Peyer's patch (tissue), 4 donors: ENCODE measurements around the gene CADPS2. TPM values are rescaled to one million over a fixed set of nuclear protein-coding genes. Genes with fewer than 3 reads are reported as not detected.

Experiments
- DNase-seq, 3 donors: peaks; one replicate each; pipeline ENCODE4 v3.0.0-alpha.2; 2017 to 2019
- H3K27ac ChIP-seq, 4 donors: fragments of 200-600 bp; sonication (generic); one replicate each; pipeline ENCODE4 v1.5.1; 2016 to 2019
- H3K27me3 ChIP-seq, 2 donors: fragments of 200-600 bp; sonication (generic); one replicate each; pipeline ENCODE4 v1.5.1; 2019
- H3K36me3 ChIP-seq, 3 donors: fragments of 200-600 bp; sonication (generic); one replicate each; pipeline ENCODE4 v1.5.1; 2016 to 2019
- H3K4me1 ChIP-seq, 4 donors: fragments of 200-600 bp; sonication (generic); one replicate each; pipeline ENCODE4 v1.5.1; 2016 to 2019
- H3K4me3 ChIP-seq, 4 donors: fragments of 200-600 bp; sonication (generic); 1 replicate in 3 of 4; 2 replicates in 1 of 4; pipeline ENCODE4 v1.5.1; 2016 to 2019; ENCODE audit warnings: mild to moderate bottlenecking in 1 of 4
- H3K9me3 ChIP-seq, 4 donors: fragments of 200-600 bp; sonication (generic); one replicate each; pipeline ENCODE4 v1.5.1; 2016 to 2019; ENCODE audit warnings: mild to moderate bottlenecking in 1 of 4
- POLR2A ChIP-seq, 2 donors: fragments of 450-650 bp; IDR thresholded peaks; one replicate each; pipeline ENCODE4 v1.5.1; 2017; ENCODE audit warnings: antibody characterized with exemption in 2 of 2, mild to moderate bottlenecking in 2 of 2, moderate library complexity in 2 of 2
- total RNA-seq, 4 donors: library from RNA; depleted of rRNA; stranded (reverse); fragments of >200 nt; gene quantifications; one replicate each; pipeline ENCODE4 v1.1.0, GENCODE V29; 2016
- TF ChIP-seq, protein P1 (sequence below), 6 experiments: fragments of 450-650 bp in 4 of 6; fragments of 200-600 bp in 2 of 6; sonication (generic) in 1 of 6; IDR thresholded peaks; one replicate each; pipeline ENCODE4 v1.5.1; 2017 to 2019; ENCODE audit warnings: antibody characterized with exemption in 6 of 6, mild to moderate bottlenecking in 3 of 6, moderate library complexity in 1 of 6

CADPS2 gene
- total RNA-seq, 4 donors from 2014 or later, result 11.4 to 21.5 (median 16.5) TPM

DNA sequence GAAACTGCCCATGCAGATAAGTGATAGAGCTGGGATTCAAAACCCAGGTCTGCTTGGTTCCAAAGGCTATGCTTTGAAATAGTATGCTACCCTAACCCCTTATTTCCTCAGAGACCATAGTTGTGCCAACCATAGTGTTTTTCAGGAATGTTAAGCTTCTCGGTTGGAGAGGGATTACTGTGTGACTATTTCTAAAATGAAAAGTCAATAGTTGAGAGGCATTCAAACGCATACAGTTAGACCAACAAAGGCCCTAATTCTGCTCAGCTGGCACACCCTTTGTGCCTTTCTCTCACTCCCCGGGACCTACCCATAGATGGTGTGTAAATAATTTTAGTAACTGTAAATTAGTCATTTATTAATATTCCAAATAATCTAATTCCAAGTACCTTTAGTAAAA is 118.9 kb downstream of the CADPS2 start:
- Histone ChIP-seq H3K36me3 (no peaks in the 10 kb centered on the region), H3K27ac (no peak overlapping the region), H3K4me3 (no peak overlapping the region), H3K4me1 (no peaks in the 10 kb centered on the region), H3K27me3 (no peaks in the 10 kb centered on the region), H3K9me3 (no peaks in the 10 kb centered on the region)
- TF ChIP-seq POLR2A (IDR thresholded peaks at IDR 0.05), result no peak
- TF ChIP-seq, protein P1, sequence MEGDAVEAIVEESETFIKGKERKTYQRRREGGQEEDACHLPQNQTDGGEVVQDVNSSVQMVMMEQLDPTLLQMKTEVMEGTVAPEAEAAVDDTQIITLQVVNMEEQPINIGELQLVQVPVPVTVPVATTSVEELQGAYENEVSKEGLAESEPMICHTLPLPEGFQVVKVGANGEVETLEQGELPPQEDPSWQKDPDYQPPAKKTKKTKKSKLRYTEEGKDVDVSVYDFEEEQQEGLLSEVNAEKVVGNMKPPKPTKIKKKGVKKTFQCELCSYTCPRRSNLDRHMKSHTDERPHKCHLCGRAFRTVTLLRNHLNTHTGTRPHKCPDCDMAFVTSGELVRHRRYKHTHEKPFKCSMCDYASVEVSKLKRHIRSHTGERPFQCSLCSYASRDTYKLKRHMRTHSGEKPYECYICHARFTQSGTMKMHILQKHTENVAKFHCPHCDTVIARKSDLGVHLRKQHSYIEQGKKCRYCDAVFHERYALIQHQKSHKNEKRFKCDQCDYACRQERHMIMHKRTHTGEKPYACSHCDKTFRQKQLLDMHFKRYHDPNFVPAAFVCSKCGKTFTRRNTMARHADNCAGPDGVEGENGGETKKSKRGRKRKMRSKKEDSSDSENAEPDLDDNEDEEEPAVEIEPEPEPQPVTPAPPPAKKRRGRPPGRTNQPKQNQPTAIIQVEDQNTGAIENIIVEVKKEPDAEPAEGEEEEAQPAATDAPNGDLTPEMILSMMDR (IDR thresholded peaks at IDR 0.05), result no peak
- DNase-seq, result no peak

DNA sequence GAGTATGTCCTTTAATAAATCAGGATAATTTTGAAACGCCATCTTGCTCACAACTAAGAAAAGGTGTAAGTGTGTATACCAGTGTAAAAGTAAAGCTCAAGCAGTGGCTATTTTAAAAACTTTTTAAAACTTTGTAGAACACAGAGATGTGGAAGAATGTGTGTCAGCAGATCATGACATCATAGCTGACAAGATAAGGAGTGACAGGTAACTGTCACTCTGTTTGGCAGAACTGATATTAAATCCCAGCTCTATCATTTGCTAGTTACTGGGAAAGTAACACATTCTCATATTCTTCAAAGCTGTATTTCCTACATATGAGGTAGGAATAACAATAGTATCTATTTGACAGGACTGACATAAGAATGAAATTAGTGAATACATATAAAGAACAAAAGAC is 119.7 kb downstream of the CADPS2 start:
- H3K36me3 ChIP-seq, result no peaks in the 10 kb centered on the region
- no peak overlapping the region for H3K27ac ChIP-seq
- no peak for DNase-seq
- H3K9me3 ChIP-seq, result no peaks in the 10 kb centered on the region
- H3K27me3 ChIP-seq, result no peaks in the 10 kb centered on the region
- H3K4me1 ChIP-seq, result no peaks in the 10 kb centered on the region
- no peak for TF ChIP-seq POLR2A (IDR thresholded peaks at IDR 0.05)
- TF ChIP-seq, protein P1 (IDR thresholded peaks at IDR 0.05), result no peak
- no peak overlapping the region for H3K4me3 ChIP-seq

DNA sequence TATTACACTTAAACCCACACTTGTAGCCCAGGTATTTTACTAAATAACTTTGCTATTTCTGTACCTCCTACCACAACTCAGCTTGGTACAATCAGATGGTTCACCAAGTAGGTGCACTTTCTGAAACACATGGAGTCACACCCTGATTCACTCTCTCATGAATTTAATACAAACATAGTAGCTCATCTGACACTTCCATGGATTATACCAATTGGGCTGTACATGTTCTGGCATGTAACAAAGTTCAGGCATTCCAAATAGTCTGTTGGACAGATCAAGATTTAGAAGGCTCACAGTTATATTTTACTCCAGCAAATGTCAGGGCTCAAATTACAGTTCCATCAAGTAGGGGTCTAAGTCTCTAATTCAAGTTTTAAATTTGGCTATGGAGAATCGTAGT is 121.4 kb downstream of the CADPS2 start:
- DNase-seq, result no peak

DNA sequence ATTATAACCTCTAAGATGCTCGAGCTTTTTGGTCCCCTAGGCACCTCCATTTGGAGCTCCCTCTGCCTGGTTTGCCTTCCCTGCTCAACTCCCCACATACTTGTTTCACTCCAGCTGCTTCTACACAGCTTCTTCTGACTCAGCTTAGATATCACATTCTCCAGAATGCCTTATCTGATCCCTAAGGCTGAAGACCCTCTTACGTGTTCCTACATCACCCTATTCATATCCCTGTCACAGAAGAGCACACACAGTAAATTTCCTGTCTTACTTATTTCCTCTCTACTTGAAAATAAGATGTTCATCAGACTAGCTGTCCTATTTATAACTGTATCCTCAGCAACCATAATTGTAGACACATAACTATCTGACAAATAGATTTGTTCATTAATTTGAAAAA is 122.2 kb downstream of the CADPS2 start:
- Histone ChIP-seq H3K9me3 (no peaks in the 10 kb centered on the region), H3K4me3 (no peak overlapping the region), H3K27ac (no peak overlapping the region), H3K36me3 (no peaks in the 10 kb centered on the region), H3K27me3 (no peaks in the 10 kb centered on the region), H3K4me1 (no peaks in the 10 kb centered on the region)
- TF ChIP-seq POLR2A (IDR thresholded peaks at IDR 0.05), result no peak
- TF ChIP-seq, protein P1 (IDR thresholded peaks at IDR 0.05), result no peak
- DNase-seq, result no peak

More for the DNA sequence above, 121.4 kb downstream of the CADPS2 start:
- no peaks in the 10 kb centered on the region for H3K4me1 ChIP-seq
- no peaks in the 10 kb centered on the region for H3K27me3 ChIP-seq
- H3K27ac ChIP-seq, result no peak overlapping the region
- no peaks in the 10 kb centered on the region for H3K36me3 ChIP-seq
- no peak overlapping the region for H3K4me3 ChIP-seq
- no peaks in the 10 kb centered on the region for H3K9me3 ChIP-seq
- no peak for TF ChIP-seq POLR2A (IDR thresholded peaks at IDR 0.05)
- TF ChIP-seq, protein P1 (IDR thresholded peaks at IDR 0.05), result no peak

DNA sequence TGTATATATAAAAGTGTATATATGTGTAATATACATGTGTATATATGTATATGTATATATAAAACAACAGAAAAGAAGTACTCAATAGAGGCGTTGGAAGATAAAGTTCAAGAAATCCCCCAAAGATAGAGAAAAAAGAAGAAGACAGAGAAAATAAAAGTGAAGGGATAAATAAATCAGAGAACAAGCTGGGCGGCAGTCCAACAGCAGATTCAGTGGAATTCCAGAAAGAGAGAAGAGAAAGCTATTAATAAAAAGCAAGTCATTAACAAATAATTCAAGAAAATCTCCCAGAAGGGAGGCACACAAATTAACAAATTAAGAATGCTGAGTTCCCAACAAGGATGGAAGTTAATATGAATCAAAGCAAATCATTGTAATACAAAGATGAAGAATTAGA is 124.2 kb downstream of the CADPS2 start:
- Histone ChIP-seq H3K4me3 (no peak overlapping the region), H3K27me3 (no peaks in the 10 kb centered on the region), H3K9me3 (no peaks in the 10 kb centered on the region), H3K27ac (no peak overlapping the region), H3K4me1 (no peaks in the 10 kb centered on the region), H3K36me3 (no peaks in the 10 kb centered on the region)
- no peak for DNase-seq
- TF ChIP-seq, protein P1 (IDR thresholded peaks at IDR 0.05), result no peak
- no peak for TF ChIP-seq POLR2A (IDR thresholded peaks at IDR 0.05)

DNA sequence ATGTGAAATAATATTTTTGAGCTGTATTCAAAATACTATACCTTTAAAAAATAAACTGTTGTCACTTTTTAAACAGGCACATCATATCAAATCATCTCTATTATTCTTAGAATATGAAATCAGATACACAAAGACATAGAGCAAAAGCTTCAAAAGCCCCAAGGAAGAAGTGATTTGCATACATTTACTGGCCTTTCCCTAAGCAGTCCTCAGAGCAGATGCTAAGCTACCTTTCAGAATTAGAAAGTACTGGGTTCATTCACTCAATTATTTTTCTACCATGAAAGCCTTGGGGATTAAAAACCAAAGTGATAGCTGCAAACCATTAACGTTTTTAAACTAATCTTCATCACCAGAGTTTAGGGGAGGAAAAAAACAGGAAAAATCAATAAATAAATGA is 127.8 kb downstream of the CADPS2 start:
- TF ChIP-seq, protein P1 (IDR thresholded peaks at IDR 0.05), result no peak
- no peak for TF ChIP-seq POLR2A (IDR thresholded peaks at IDR 0.05)
- no peaks in the 10 kb centered on the region for H3K4me1 ChIP-seq
- H3K9me3 ChIP-seq, result no peaks in the 10 kb centered on the region
- no peak for DNase-seq
- H3K36me3 ChIP-seq, result no peaks in the 10 kb centered on the region
- no peak overlapping the region for H3K27ac ChIP-seq
- H3K4me3 ChIP-seq, result no peak overlapping the region
- H3K27me3 ChIP-seq, result no peaks in the 10 kb centered on the region
